ENCODE results near the gene ZNF772. TPM values are rescaled to one million over a fixed set of nuclear protein-coding genes. Genes with fewer than 3 reads are reported as not detected.

ZNF772 gene
- polyA plus RNA-seq, 1 donor from 2014 or later, result 1.1 TPM

Other genes with a start within 250 kb of the ZNF772 start
- 0.51 TPM for gene AURKC, start 246.5 kb downstream of the ZNF772 start, polyA plus RNA-seq
- 3.8 TPM for gene ZNF805, start 236.9 kb downstream of the ZNF772 start, polyA plus RNA-seq
- 10.2 TPM for gene ZNF460, start 197.1 kb downstream of the ZNF772 start, polyA plus RNA-seq
- gene ZNF543, start 157.1 kb downstream of the ZNF772 start, polyA plus RNA-seq, result 7.3 TPM
- gene ZNF304, start 126.3 kb downstream of the ZNF772 start, polyA plus RNA-seq, result 4.2 TPM
- 32.7 TPM for gene TRAPPC2B, start 114.0 kb downstream of the ZNF772 start, polyA plus RNA-seq
- gene ZNF547, start 114.0 kb downstream of the ZNF772 start, polyA plus RNA-seq, result 1.5 TPM
- gene ZNF548, start 87.7 kb downstream of the ZNF772 start, polyA plus RNA-seq, result 12.7 TPM
- 5.4 TPM for gene ZNF17, start 66.4 kb downstream of the ZNF772 start, polyA plus RNA-seq
- gene ZNF749, start 42.2 kb downstream of the ZNF772 start, polyA plus RNA-seq, result 5.4 TPM
- gene VN1R1, start 20.4 kb downstream of the ZNF772 start, polyA plus RNA-seq, result 0.53 TPM
- 12.4 TPM for gene ZNF419, start 10.2 kb upstream of the ZNF772 start, polyA plus RNA-seq
- 9.0 TPM for gene ZNF773, start 22.4 kb upstream of the ZNF772 start, polyA plus RNA-seq
- 7.3 TPM for gene ZNF549, start 49.8 kb upstream of the ZNF772 start, polyA plus RNA-seq
- gene ZNF550, start 82.3 kb upstream of the ZNF772 start, polyA plus RNA-seq, result 8.8 TPM
- 5.5 TPM for gene ZNF416, start 101.3 kb upstream of the ZNF772 start, polyA plus RNA-seq
- 9.9 TPM for gene ZIK1, start 106.6 kb upstream of the ZNF772 start, polyA plus RNA-seq
- 5.0 TPM for gene ZNF530, start 122.3 kb upstream of the ZNF772 start, polyA plus RNA-seq
- gene ZNF134, start 136.7 kb upstream of the ZNF772 start, polyA plus RNA-seq, result 13.5 TPM
- 17.8 TPM for gene ZNF211, start 155.6 kb upstream of the ZNF772 start, polyA plus RNA-seq
- gene ZSCAN4, start 191.4 kb upstream of the ZNF772 start, polyA plus RNA-seq, result not detected
- gene ZNF551, start 204.4 kb upstream of the ZNF772 start, polyA plus RNA-seq, result 5.8 TPM
- gene ZNF154, start 231.6 kb upstream of the ZNF772 start, polyA plus RNA-seq, result 5.0 TPM

Data from IgD-negative memory B cell (primary cell).